Testis (tissue), 3 donors: ENCODE results near the gene ACSM6. TPM values are rescaled to one million over a fixed set of nuclear protein-coding genes. Genes with fewer than 3 reads are reported as not detected.
"Not testable (repeated sequence)": the region's sequence is repeated elsewhere in the genome, so short reads cannot be mapped to it uniquely, and the experiment has no call there.

Source experiments
- DNase-seq: peaks from one replicate; pipeline ENCODE4 v3.0.0-alpha.2; 2019
- H3K27ac ChIP-seq, 2 donors: fragments of 200-600 bp; sonication (generic); one replicate each; pipeline ENCODE4 v1.5.1; 2019
- H3K27me3 ChIP-seq: fragments of 200-600 bp; sonication (generic); one replicate; pipeline ENCODE4 v1.5.1; 2019
- H3K36me3 ChIP-seq: fragments of 200-600 bp; sonication (generic); one replicate; pipeline ENCODE4 v1.5.1; 2017; ENCODE audit warnings: low read depth; ENCODE audit errors: missing control alignments
- H3K4me1 ChIP-seq: fragments of 200-600 bp; sonication (generic); one replicate; pipeline ENCODE4 v1.5.1; 2019
- H3K4me3 ChIP-seq, 2 donors: fragments of 200-600 bp; sonication (generic); one replicate each; pipeline ENCODE4 v1.5.1; 2017 to 2019
- H3K9me3 ChIP-seq: fragments of 200-600 bp; sonication (generic); one replicate; pipeline ENCODE4 v1.5.1; 2017
- CTCF ChIP-seq, 3 experiments: fragments of 450-650 bp in 2 of 3; fragments of 200-600 bp in 1 of 3; sonication (generic) in 1 of 3; IDR thresholded peaks; one replicate each; pipeline ENCODE4 v1.5.1; 2016 to 2019; ENCODE audit warnings: antibody characterized with exemption in 3 of 3, mild to moderate bottlenecking in 2 of 3, moderate library complexity in 1 of 3
- POLR2A ChIP-seq: fragments of 450-650 bp; IDR thresholded peaks from one replicate; pipeline ENCODE4 v1.6.1; 2017; ENCODE audit warnings: antibody characterized with exemption, mild to moderate bottlenecking, moderate library complexity
- WGBS, 2 donors: methylation state at CpG; one replicate each; pipeline ENCODE4 v1.1.5; 2018; 5-methylcytosine and 5-hydroxymethylcytosine counted together
- intact Hi-C: fragments of 100-400 bp; cut with DNase I; formaldehyde crosslinking; loops from one replicate; pipeline ENCODE4 v1.15.1; 2023; ENCODE audit warnings: low total_unique reads
- polyA plus RNA-seq: library from polyadenylated mRNA; stranded (reverse); fragments of 350-450 nt; fragmentation: Illumina TruSeq; extraction: RNeasy Lipid Tissue Mini Kit (QIAGEN cat#74804); gene quantifications from one replicate; pipeline ENCODE4 v1.2.3, GENCODE V29; 2014; ENCODE audit warnings: low read depth, low replicate concordance; ENCODE audit not compliant: insufficient read depth
- total RNA-seq, 2 donors: library from RNA; depleted of rRNA; stranded (reverse); fragments of >200 nt; gene quantifications; one replicate each; pipeline ENCODE4 v1.2.3, GENCODE V29; 2016

ACSM6 gene
- total and polyA plus RNA-seq, 3 donors from 2014 or later, result not detected

GRCh38 chr10:95225136-95225535 lies 31.1 kb downstream of the ACSM6 start:
- H3K27me3 ChIP-seq, result no peaks in the 10 kb centered on the region
- no peak overlapping the region for H3K4me3 ChIP-seq
- no peak for DNase-seq
- TF ChIP-seq POLR2A, result no peak
- WGBS, 2 donors, result 86 to 90% methylated on average over 2 of the region's 2 CpGs
- intact Hi-C loops, result no loop called here
- H3K36me3 ChIP-seq, result no peaks in the 10 kb centered on the region
- no peaks in the 10 kb centered on the region for H3K9me3 ChIP-seq
- no peaks in the 10 kb centered on the region for H3K4me1 ChIP-seq
- H3K27ac ChIP-seq, result no peak overlapping the region

GRCh38 chr10:95228934-95229723 lies 35.1 kb downstream of the ACSM6 start:
- H3K9me3 ChIP-seq, H3K4me3 ChIP-seq, H3K36me3 ChIP-seq, H3K27me3 ChIP-seq, H3K27ac ChIP-seq, H3K4me1 ChIP-seq, DNase-seq, intact Hi-C loops: not testable (repeated sequence)
- WGBS, 2 donors, result 83% methylated on average over 14 of the region's 14 CpGs

DNA sequence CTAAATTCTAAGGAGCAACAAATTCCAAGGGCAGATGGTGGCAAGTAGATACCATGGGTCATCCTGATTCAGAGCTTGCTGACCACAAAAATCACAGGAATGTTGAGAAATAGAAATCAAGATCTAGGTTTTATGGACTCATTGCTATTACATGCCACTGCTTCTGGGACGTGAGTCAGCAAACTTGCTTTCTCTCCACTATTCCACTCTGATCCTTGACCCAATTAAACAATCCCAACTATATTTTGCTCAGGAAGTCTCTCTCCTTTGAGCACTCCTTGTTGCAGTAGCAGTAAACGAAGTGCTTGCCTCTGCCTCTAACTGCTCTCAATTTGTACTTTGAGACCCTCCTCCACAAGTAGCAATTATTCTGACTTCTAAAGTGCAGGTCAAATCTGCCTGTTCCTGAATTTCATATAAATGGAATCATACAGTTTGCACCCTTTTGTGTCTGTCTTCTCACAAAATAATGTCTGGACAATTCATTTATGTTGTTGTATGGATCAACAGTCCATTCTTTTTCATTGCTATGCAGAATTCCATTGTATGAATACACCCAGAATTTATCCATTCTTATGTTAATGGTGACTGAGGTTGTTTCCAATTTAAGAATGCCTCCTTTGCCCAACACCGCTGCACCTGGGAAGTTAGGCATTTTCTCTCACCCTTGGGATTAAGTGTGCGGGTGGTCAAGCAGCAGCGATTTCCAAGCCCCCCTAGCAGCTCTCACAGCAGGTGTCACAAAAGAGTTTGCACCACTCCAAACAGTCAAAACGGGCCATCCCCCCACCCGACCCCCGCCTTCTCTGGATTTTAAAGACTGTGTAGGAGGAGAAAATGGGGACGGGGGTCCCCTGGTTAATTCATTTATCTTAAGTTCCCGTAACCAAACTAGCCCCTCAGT lies 35.9 kb downstream of the ACSM6 start:
- WGBS, 2 donors, result 24 to 46% methylated on average over 10 of the region's 10 CpGs
- intact Hi-C loops, result no loop called here
- no peak for TF ChIP-seq POLR2A
- TF ChIP-seq CTCF (IDR thresholded peaks at IDR 0.05), result no peak
- Histone ChIP-seq H3K9me3 (no peaks in the 10 kb centered on the region), H3K36me3 (no peaks in the 10 kb centered on the region), H3K27me3 (no peaks in the 10 kb centered on the region), H3K27ac (no peak overlapping the region), H3K4me1 (no peaks in the 10 kb centered on the region), H3K4me3 (peak overlapping the region; percentile 45 to 58)
- no peak for DNase-seq

DNA sequence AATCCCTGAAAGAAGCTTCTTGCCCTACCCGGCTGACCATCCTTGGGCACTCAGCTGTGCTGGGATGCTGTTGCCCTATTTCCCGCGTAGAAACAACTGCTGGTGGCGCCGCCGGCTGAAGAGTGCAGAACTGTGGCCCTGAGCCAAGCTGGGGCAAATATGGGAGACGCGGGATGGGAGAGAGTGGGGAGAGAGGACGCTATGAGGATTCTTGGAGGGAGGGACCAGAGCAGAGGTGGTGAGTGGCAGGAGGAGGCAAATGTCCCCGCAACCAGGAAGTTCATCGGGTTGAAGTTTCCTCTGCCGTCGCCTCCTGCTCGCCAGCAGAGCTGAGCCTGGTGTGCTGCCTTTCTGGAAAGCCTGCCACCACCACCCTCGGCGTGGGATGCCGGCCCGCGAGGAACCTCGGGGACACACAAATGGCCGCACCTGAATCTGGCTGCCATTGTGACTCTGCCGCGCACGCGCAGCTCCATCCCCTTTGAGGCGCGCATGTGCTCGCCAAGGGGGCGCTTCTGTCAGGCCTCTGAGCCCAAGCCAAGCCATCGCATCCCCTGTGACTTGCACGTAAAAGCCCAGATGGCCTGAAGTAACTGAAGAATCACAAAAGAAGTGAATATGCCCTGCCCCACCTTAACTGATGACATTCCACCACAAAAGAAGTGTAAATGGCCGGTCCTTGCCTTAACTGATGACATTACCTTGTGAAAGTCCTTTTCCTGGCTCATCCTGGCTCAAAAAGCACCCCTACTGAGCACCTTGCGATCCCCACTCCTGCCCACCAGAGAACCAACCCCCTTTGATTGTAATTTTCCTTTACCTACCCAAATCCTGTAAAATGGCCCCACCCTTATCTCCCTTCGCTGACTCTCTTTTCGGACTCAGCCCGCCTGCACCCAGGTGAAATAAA lies 36.9 kb downstream of the ACSM6 start:
- H3K36me3 ChIP-seq, intact Hi-C loops, H3K9me3 ChIP-seq, H3K4me1 ChIP-seq, H3K27ac ChIP-seq, H3K27me3 ChIP-seq: not testable (repeated sequence)
- peak overlapping the region; percentile 45 to 58 for H3K4me3 ChIP-seq
- DNase-seq, result peak; percentile 68
- 32 to 56% methylated on average over 15 to 36 of the region's 36 CpGs for WGBS, 2 donors

DNA sequence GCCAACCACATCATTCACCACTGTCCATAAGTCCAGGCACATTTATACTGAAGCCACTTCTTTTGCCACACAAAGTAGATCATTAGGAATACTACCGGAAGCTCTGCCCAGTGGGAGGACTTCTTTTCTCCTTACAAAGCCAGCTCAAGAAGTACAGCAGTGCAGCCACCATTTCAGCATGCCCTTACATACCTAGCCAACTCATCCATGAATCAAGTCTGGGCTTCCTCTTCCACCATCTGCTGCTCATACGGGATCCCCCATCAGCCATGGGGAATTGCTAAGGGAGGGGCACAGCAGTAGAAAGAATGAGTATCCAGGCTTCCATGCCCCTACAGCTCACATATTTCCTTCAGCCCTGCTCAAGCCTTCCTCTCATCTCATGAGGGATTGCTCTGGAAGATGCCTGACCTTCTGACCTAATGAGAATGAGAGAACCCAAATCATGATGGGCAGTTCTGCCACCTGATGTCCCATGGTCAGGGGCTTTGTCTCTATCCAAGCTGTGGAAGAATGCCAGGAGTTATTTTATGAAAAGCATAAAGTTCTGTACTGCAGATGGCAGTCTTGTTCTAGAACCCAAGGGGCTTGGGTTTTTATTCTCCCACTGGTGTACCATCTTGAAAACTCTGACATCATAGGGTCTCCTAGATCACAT lies 39.5 kb downstream of the ACSM6 start:
- 78 to 85% methylated on average over 2 of the region's 2 CpGs for WGBS, 2 donors
- no peak for DNase-seq
- Histone ChIP-seq H3K27ac (no peak overlapping the region), H3K4me1 (no peaks in the 10 kb centered on the region), H3K27me3 (no peaks in the 10 kb centered on the region), H3K9me3 (no peaks in the 10 kb centered on the region), H3K36me3 (no peaks in the 10 kb centered on the region), H3K4me3 (no peak overlapping the region)
- no peak for TF ChIP-seq CTCF (IDR thresholded peaks at IDR 0.05)
- no peak for TF ChIP-seq POLR2A
- intact Hi-C loops, result no loop called here
